ENCODE data around the gene KCNA1.

KCNA1 gene

GRCh38 chr12:4899364-4899763 is 10.3 kb upstream of the KCNA1 start:
- Histone ChIP-seq H3K9ac (ENCODE audit: low read length) (no peak overlapping the region), H3K9me3 (ENCODE audit: low read length) (no peaks in the 10 kb centered on the region), H4K20me1 (ENCODE audit: insufficient read depth, low read length) (no peaks in the 10 kb centered on the region), H2AFZ (ENCODE audit: low read length) (no peak overlapping the region), H3F3A (ENCODE audit: insufficient read depth, low read length) (no peaks in the 10 kb centered on the region), H3K79me2 (ENCODE audit: insufficient read depth, low read length) (no peaks in the 10 kb centered on the region), H3K27ac (ENCODE audit: low read depth, low read length, poor library complexity, severe bottlenecking) (no peak overlapping the region), H3K4me1 (ENCODE audit: insufficient read depth, low read length, severe bottlenecking) (no peaks in the 10 kb centered on the region), H3K4me3 (ENCODE audit: low read depth, low read length, poor library complexity, severe bottlenecking) (no peak overlapping the region), H3K9me2 (ENCODE audit: low read depth, low read length) (no peaks in the 10 kb centered on the region), H3K27me3 (ENCODE audit: insufficient read depth, low read length) (no peaks in the 10 kb centered on the region), H3K4me2 (ENCODE audit: low read length) (no peak overlapping the region), H3K36me3 (ENCODE audit: insufficient read depth, low read length) (no peaks in the 10 kb centered on the region)
- TF ChIP-seq CTCF (IDR thresholded peaks at IDR 0.05; ENCODE audit: low read length), result peak; percentile 28; the same call in 1 of the 2 replicates
- no peak for TF ChIP-seq EZH2 (IDR thresholded peaks at IDR 0.05; ENCODE audit: borderline replicate concordance, low read length)

GRCh38 chr12:4900327-4900726 is 9.4 kb upstream of the KCNA1 start:
- Histone ChIP-seq H3F3A (ENCODE audit: insufficient read depth, low read length) (no peaks in the 10 kb centered on the region), H3K9me3 (ENCODE audit: low read length) (no peaks in the 10 kb centered on the region), H3K9me2 (ENCODE audit: low read depth, low read length) (no peaks in the 10 kb centered on the region), H3K9ac (ENCODE audit: low read length) (no peak overlapping the region), H3K36me3 (ENCODE audit: insufficient read depth, low read length) (no peaks in the 10 kb centered on the region), H3K27ac (ENCODE audit: low read depth, low read length, poor library complexity, severe bottlenecking) (no peak overlapping the region), H3K79me2 (ENCODE audit: insufficient read depth, low read length) (no peaks in the 10 kb centered on the region), H3K27me3 (ENCODE audit: insufficient read depth, low read length) (no peaks in the 10 kb centered on the region), H3K4me3 (ENCODE audit: low read depth, low read length, poor library complexity, severe bottlenecking) (no peak overlapping the region), H2AFZ (ENCODE audit: low read length) (no peak overlapping the region), H3K4me2 (ENCODE audit: low read length) (no peak overlapping the region), H4K20me1 (ENCODE audit: insufficient read depth, low read length) (no peaks in the 10 kb centered on the region), H3K4me1 (ENCODE audit: insufficient read depth, low read length, severe bottlenecking) (no peaks in the 10 kb centered on the region)
- TF ChIP-seq EZH2 (IDR thresholded peaks at IDR 0.05; ENCODE audit: borderline replicate concordance, low read length), result no peak
- no peak for TF ChIP-seq CTCF (IDR thresholded peaks at IDR 0.05; ENCODE audit: low read length)

GRCh38 chr12:4905316-4905715 is 4.4 kb upstream of the KCNA1 start:
- no peak overlapping the region for H3K9ac ChIP-seq (ENCODE audit: low read length)
- no peak overlapping the region for H3K27ac ChIP-seq (ENCODE audit: low read depth, low read length, poor library complexity, severe bottlenecking)
- no peaks in the 10 kb centered on the region for H3K36me3 ChIP-seq (ENCODE audit: insufficient read depth, low read length)
- TF ChIP-seq EZH2 (IDR thresholded peaks at IDR 0.05; ENCODE audit: borderline replicate concordance, low read length) (no peak), CTCF (IDR thresholded peaks at IDR 0.05; ENCODE audit: low read length) (no peak)
- H3F3A ChIP-seq (ENCODE audit: insufficient read depth, low read length), result no peaks in the 10 kb centered on the region
- no peaks in the 10 kb centered on the region for H3K79me2 ChIP-seq (ENCODE audit: insufficient read depth, low read length)
- no peaks in the 10 kb centered on the region for H3K9me2 ChIP-seq (ENCODE audit: low read depth, low read length)
- H3K27me3 ChIP-seq (ENCODE audit: insufficient read depth, low read length), result no peaks in the 10 kb centered on the region
- H3K9me3 ChIP-seq (ENCODE audit: low read length), result no peaks in the 10 kb centered on the region
- H2AFZ ChIP-seq (ENCODE audit: low read length), result no peak overlapping the region
- H4K20me1 ChIP-seq (ENCODE audit: insufficient read depth, low read length), result no peaks in the 10 kb centered on the region
- H3K4me2 ChIP-seq (ENCODE audit: low read length), result no peak overlapping the region
- no peaks in the 10 kb centered on the region for H3K4me1 ChIP-seq (ENCODE audit: insufficient read depth, low read length, severe bottlenecking)
- no peak overlapping the region for H3K4me3 ChIP-seq (ENCODE audit: low read depth, low read length, poor library complexity, severe bottlenecking)

Data from OCI-LY1 (cell line).